Hematopoietic multipotent progenitor cell treated with erythropoietin and hydrocortisone succinate and interleukin-3 and kit ligand, for 4 days (in vitro differentiated cells): ENCODE data around the gene TBC1D12.

Experiments
- DNase-seq: peaks from one replicate; pipeline ENCODE4 v3.0.0-alpha.2; 2015

TBC1D12 gene

GRCh38 chr10:94409021-94409657 lies 6.8 kb downstream of the TBC1D12 start:
- no peak for DNase-seq

- DNase-seq = no peak
Measured at GRCh38 chr10:94411304-94411703, 9.0 kb downstream of the TBC1D12 start.

GRCh38 chr10:94412449-94412848 lies 10.1 kb downstream of the TBC1D12 start:
- no peak for DNase-seq

GRCh38 chr10:94413361-94413760 lies 11.0 kb downstream of the TBC1D12 start:
- no peak for DNase-seq

- DNase-seq = no peak
Measured at GRCh38 chr10:94416896-94417295, 14.6 kb downstream of the TBC1D12 start.

GRCh38 chr10:94417321-94417720 lies 15.0 kb downstream of the TBC1D12 start:
- no peak for DNase-seq

GRCh38 chr10:94420516-94420915 lies 18.2 kb downstream of the TBC1D12 start:
- DNase-seq = no peak

GRCh38 chr10:94420998-94421528 lies 18.7 kb downstream of the TBC1D12 start:
- DNase-seq = no peak

GRCh38 chr10:94423627-94424026 lies 21.3 kb downstream of the TBC1D12 start:
- DNase-seq = no peak

- no peak for DNase-seq
Measured at GRCh38 chr10:94424714-94425337, 22.5 kb downstream of the TBC1D12 start.

GRCh38 chr10:94425942-94426341 lies 23.6 kb downstream of the TBC1D12 start:
- no peak for DNase-seq

GRCh38 chr10:94427166-94427565 lies 24.8 kb downstream of the TBC1D12 start:
- DNase-seq = peak; percentile 32

GRCh38 chr10:94428766-94429707 lies 26.7 kb downstream of the TBC1D12 start:
- DNase-seq = no peak

- peak; percentile 7 for DNase-seq
Measured at GRCh38 chr10:94430701-94431100, 28.4 kb downstream of the TBC1D12 start.

GRCh38 chr10:94432443-94432842 lies 30.1 kb downstream of the TBC1D12 start:
- no peak for DNase-seq

- peak; percentile 12 for DNase-seq
Measured at GRCh38 chr10:94439275-94439861, 37.0 kb downstream of the TBC1D12 start.

GRCh38 chr10:94440096-94440495 lies 37.8 kb downstream of the TBC1D12 start:
- DNase-seq = no peak

GRCh38 chr10:94443047-94443446 lies 40.7 kb downstream of the TBC1D12 start:
- DNase-seq = no peak

GRCh38 chr10:94443549-94443948 lies 41.2 kb downstream of the TBC1D12 start:
- peak; percentile 3 for DNase-seq

GRCh38 chr10:94450782-94451181 lies 48.4 kb downstream of the TBC1D12 start:
- DNase-seq = no peak

- DNase-seq = no peak
Measured at GRCh38 chr10:94451883-94452519, 49.7 kb downstream of the TBC1D12 start.

- DNase-seq = no peak
Measured at GRCh38 chr10:94456942-94457341, 54.6 kb downstream of the TBC1D12 start.

GRCh38 chr10:94459385-94459784 lies 57.0 kb downstream of the TBC1D12 start:
- DNase-seq = no peak
